Activated CD4-positive, alpha-beta T cell treated with anti-CD3 and anti-CD28 coated beads, Interleukin-10, Interleukin-2, amounts not matched to agents 100 ng/mL and 50 ng/mL, durations not matched to agents 16 hours and 8 hours (primary cell): Measurements from ENCODE around the gene TAX1BP3.
A peak's percentile ranks its signal among the peaks of the same experiment; 100 is the strongest.
"Not testable (repeated sequence)": the region's sequence is repeated elsewhere in the genome, so short reads cannot be mapped to it uniquely, and the experiment has no call there.

ENCODE experiments used
- DNase-seq: peaks from one replicate; pipeline ENCODE4 v3.0.0-alpha.2; 2020

TAX1BP3 gene, protein sequence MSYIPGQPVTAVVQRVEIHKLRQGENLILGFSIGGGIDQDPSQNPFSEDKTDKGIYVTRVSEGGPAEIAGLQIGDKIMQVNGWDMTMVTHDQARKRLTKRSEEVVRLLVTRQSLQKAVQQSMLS

GRCh38 chr17:3668279-3669084 lies at the start of gene TAX1BP3, which contains the start of gene EMC6:
TSS of gene TAX1BP3 (minus strand) at chr17:3668578. CDS start at chr17:3668526, 52 bp downstream.
TSS of gene EMC6 (plus strand) at chr17:3668812. CDS start at chr17:3669147, 335 bp downstream.
- DNase-seq: peak; percentile 99

- no peak for DNase-seq
Observed at GRCh38 chr17:3715296-3715695, 46.9 kb upstream of the TAX1BP3 start.

DNA sequence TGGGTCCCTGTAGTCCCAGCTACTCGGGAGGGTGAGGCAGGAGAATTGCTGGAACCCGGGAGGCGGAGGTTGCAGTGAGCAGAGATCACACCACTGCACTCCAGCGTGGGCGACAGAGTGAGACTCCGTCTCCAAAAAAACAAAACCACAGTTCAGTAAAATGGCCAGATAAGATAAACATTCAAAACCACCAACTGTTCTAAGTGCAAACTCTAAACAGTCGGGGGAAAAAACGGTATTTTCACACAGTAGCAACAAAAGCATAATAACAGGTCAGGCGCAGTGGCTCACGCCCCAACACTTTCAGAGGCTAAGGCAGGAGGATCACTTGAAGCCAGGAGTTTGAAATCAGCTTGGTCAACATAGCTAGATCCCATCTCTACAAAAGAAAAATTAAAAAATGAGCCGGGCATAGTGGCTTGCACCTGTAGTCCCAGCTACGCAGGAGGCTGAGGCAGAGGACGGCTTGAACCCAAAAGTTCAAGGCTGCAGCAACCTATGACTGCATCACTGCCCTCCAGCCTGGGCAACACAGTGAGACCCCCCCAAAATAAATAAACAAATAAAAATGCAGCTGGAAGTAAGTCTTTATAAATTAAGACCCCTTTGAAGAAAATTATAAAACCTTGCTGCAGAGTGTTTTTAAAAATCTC lies 44.6 kb upstream of the TAX1BP3 start:
- peak; percentile 81 for DNase-seq

DNA sequence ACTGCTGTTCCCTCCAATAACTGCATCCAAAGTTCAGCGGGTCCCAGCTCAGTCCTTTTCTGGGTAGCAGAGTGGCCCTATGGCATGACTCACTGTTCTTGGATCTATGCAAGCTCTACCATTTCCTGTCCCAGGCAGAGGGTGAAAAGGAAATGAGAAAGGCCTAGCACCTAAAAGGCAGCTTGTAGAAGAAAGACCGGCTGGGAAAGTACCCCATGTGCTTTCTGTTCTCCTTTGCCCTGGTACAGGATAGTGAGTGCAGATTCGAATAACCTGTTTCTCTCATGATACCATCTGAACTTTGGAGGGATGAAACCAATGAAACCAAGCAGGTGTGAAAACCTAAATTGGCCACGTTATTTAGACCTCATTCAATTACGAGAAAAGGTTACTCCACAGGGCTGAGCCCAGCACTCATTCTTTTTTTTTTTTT lies 42.6 kb upstream of the TAX1BP3 start:
- DNase-seq: peak; percentile 98

DNA sequence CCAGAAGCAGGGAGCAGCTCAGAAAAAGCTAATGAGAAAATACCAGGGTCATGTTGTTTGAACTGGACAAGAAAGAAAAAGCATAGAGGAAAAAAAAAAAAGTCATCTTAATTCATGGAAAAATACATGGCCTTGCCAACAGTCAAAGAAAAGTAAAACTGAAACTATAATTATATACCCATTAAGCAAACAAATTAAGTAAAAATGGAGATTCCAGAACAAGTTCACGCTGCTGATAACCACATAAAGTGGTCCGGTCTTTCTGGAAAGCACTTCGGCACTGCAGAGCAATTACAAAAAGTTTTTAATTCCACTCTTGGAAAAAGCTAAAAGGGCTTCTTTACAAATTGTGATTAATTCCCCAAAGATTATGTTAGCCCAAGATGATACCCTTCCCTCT lies 40.0 kb upstream of the TAX1BP3 start:
- no peak for DNase-seq

DNA sequence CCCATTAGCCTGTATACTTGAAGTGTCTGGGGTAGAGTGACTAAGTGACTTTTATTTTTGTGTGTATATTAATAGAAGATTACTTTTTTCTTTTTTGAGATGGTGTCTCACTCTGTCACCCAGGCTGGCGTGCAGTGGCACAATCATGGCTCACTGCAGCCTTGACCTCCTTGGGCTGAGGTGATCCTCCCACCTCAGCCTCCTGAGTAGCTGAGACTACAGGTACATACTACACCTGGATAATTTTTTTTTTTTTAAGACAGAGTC lies 37.3 kb upstream of the TAX1BP3 start:
- DNase-seq: not testable (repeated sequence)

- no peak for DNase-seq
Observed at GRCh38 chr17:3704931-3705717, 36.7 kb upstream of the TAX1BP3 start.

- DNase-seq: not testable (repeated sequence)
Observed at GRCh38 chr17:3702041-3702539, 33.7 kb upstream of the TAX1BP3 start.

DNA sequence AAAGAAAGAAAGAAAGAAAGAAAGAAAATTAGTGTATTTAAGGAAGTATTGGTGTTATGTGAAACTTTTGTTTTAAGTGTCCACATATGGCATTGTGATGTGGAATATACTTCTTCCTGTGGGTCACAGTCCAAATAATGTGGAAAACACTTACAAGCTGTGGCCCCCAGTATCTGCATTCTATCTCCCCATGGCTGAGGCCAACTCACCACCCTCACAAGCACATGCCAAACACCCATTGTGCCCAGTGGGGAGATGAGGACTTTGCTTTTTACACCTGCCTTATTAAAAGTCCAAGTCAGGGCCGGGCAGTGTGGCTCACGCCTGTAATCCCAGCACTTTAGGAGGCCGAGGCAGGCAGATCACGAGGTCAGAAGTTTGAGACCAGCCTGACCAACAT lies 31.6 kb upstream of the TAX1BP3 start:
- no peak for DNase-seq

- no peak for DNase-seq
Observed at GRCh38 chr17:3698139-3698538, 29.8 kb upstream of the TAX1BP3 start.

GRCh38 chr17:3697103-3697476 lies 28.7 kb upstream of the TAX1BP3 start:
- no peak for DNase-seq

DNA sequence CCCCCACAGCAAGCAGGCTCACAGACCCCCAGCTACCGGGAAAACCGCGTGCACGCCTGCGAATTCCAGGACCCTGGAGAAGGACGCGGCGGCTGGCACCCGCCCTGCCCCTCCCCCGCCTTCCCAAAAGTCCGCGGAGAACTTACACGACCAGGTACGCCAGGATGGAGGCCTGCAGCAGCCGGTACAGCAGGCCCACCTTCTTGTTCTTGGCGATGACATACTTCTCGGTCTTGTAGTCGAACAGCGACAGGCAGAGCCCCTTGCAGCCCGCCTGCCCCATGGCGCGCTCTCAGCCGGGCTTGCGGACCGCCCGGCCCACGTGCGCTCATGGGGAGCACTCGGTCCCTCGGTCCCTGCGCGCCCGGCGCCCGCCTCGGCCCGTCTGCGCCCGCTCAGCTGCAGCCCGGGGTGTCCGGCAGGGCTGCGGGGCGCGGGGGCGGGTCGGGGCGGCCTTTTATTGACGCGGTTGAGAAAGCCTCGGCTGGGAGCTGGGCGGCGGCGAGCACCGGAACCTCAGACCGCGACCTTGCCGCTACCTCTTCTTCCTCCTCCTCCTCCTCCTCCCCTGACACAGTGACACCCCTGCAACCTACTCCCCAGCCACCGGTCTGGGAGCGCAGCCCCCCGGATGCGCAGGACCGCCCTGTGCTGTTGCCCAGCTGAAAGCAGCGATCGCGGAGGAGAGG lies 27.5 kb upstream of the TAX1BP3 start, which contains the start of gene P2RX5:
Gene P2RX5, minus strand, starts transcription at position 433 of the 689 bp plus-strand sequence. Its CDS starts 150 bp downstream, at position 283.
- DNase-seq: peak; percentile 80

DNA sequence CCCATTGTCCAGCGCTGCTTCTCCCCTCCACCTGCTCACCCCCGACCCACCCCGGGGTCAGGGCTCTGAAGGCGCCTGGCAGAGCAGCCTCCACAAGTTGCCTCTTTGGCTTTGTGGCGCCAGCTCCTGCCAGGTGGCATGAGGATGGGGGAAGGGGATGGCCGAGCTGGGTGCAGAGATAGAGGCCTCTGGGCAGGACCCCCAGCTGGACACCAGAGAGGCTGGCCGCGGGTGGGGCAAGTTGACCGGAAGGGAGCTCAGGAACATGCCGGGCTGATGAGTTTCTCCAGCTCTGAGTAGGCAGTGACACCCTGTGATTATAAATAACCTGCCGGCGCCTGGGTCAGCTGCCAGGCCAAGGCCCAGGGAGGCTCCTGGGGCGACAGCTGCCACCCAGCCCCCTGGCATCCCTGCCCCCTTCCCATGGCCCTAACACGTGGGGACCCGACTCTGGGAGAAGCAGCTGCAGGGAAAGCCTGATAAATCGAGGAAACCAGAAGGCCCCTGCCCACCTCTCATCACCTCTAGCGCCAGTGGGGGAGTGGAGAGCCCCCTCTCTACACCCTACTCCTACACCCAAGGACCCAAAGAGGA lies 26.8 kb upstream of the TAX1BP3 start:
- DNase-seq: peak; percentile 34

- peak; percentile 86 for DNase-seq
Observed at GRCh38 chr17:3693829-3694231, 25.5 kb upstream of the TAX1BP3 start.

DNA sequence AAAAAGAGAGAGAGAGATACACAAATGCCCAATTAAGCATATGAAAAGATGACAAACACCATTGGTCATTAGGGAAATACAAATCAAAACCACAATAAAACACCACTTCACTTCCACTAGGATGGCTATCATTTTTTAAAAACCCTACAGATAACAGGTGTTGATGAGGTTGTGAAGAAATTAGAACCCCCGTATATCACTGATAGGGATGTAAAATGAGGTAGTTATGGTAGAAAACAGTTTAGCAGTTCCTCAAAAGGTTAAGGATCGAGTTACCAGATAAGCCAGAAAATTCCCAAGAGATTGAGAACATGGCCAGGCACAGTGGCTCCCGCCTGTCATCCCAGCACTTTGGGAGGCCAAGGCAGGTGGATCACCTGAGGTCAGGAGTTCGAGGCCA lies 24.8 kb upstream of the TAX1BP3 start:
- no peak for DNase-seq

- no peak for DNase-seq
Observed at GRCh38 chr17:3692346-3692745, 24.0 kb upstream of the TAX1BP3 start.

GRCh38 chr17:3691617-3692067 lies 23.3 kb upstream of the TAX1BP3 start:
- no peak for DNase-seq

DNA sequence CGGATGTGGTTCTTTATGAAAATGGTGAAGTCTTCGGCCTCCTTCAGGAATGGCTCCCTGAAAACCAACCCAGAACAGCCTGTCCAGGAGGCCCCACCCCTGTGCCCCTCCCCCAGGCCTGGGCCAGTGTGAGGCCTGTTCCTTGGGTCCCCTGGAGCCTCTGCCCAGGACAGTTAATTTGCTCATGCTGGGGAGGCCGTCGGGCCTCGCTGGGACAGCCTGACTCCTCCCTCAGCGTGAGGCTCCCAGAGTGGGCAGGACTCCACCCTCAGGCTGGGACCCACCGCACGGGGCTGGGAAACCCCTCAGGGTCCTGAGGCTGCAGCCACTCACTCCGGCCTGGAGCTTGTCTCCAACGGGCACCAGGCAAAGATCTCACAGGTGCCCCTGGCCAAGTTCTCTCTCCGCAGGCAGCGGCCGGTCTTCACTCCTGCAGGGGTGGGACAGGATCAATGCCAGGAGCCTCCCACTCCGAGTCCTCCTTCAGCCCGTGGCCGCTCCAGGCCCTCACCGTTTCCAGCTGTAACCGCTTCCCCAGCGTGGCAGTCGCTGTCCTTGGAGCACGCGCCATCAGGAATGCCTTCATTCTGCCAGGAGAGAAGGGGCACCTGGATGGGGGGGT lies 21.8 kb upstream of the TAX1BP3 start:
- DNase-seq: no peak

DNA sequence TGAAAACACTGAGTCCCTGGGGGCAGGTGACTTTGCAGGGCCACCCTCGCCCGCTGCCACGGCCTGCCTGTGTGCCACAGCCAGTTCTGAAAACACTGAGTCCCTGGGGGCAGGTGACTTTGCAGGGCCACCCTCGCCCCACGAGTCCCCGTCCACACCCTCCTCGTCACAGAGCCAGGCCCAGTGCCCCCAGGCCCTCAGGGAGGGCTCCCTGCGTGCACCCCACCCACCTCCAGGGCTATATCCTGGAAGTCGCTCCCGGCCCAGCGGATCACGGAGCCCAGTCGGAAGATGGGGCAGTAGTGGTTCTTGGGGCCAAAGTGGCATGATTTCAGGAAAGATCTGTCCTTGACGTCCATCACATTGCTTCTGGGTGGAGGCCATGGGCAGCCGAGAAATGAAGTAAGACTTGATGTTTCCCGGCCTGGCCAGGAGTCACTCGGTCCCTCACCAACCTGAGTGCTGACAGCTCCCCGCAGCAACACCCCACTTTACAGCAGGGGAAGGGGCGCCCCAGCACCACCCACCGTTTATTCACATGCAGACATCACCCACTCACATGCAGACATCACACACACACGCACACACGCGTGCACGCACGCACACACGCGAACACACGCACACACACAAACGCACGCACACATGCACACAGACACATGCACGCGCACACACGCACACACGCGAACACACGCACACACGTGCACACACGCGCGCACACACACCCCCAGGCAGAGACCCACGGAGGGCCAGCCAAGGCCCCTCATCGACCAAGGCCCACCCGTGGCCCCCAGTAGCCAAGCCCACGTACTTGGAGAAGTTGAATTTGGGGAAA lies 21.1 kb upstream of the TAX1BP3 start:
- DNase-seq: no peak

- no peak for DNase-seq
Observed at GRCh38 chr17:3688852-3689261, 20.5 kb upstream of the TAX1BP3 start.
